VCaP (cell line): ENCODE data around the gene ARHGEF10L.

ENCODE experiments used
- H3K27ac ChIP-seq: fragments of 450-650 bp; 2 replicates; pipeline ENCODE4 v1.5.1; 2017
- CTCF ChIP-seq: fragments of 450-650 bp; conservative IDR thresholded peaks from 2 replicates; pipeline ENCODE4 v1.5.1; 2017; ENCODE audit warnings: mild to moderate bottlenecking, moderate library complexity

The ARHGEF10L gene

GRCh38 chr1:17614586-17614985 is 75.1 kb downstream of the ARHGEF10L start:
- H3K27ac ChIP-seq = no peak overlapping the region
- no peak for TF ChIP-seq CTCF

GRCh38 chr1:17615157-17615556 is 75.7 kb downstream of the ARHGEF10L start:
- no peak for TF ChIP-seq CTCF
- H3K27ac ChIP-seq = no peak overlapping the region

GRCh38 chr1:17615959-17616358 is 76.5 kb downstream of the ARHGEF10L start:
- TF ChIP-seq CTCF = no peak
- H3K27ac ChIP-seq = no peak overlapping the region

- H3K27ac ChIP-seq = no peak overlapping the region
- no peak for TF ChIP-seq CTCF
Observed at GRCh38 chr1:17616731-17617279, 77.3 kb downstream of the ARHGEF10L start.

- H3K27ac ChIP-seq = no peak overlapping the region
- no peak for TF ChIP-seq CTCF
Observed at GRCh38 chr1:17617787-17618557, 78.5 kb downstream of the ARHGEF10L start.

- no peak for TF ChIP-seq CTCF
Observed at GRCh38 chr1:17618558-17619247, 79.2 kb downstream of the ARHGEF10L start.

GRCh38 chr1:17620448-17620847 is 81.0 kb downstream of the ARHGEF10L start:
- H3K27ac ChIP-seq = no peak overlapping the region
- TF ChIP-seq CTCF = no peak

More at GRCh38 chr1:17618558-17619247, 79.2 kb downstream of the ARHGEF10L start:
- no peak overlapping the region for H3K27ac ChIP-seq
